ENCODE results near the gene MAPK8IP1. TPM values are rescaled to one million over a fixed set of nuclear protein-coding genes. Genes with fewer than 3 reads are reported as not detected.

The MAPK8IP1 gene
- polyA plus RNA-seq, 2 of the 4 experiments (the other 2 are of a cell fraction) = 2.6 to 5.8 TPM

DNA sequence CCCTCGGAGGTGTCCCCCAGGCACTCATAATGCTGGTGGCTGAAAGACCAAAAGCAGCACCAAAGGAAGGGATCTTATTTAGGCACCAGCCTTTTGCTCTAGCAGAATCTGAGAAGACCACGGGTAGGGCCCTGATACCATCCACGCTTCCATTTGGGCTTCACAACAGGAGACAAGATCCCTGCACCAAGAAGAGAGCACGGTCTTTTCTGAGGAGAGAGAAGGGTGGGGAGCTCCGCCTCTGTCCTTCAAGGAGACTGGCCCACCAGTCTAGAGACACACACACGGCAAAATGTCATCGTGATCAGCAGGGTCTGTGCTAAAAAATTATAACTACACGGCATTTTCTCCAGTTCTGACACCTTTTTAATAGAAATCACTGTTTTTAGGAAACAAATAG is 46.8 kb downstream of the MAPK8IP1 start:
- H3K4me2 ChIP-seq = no peak overlapping the region
- H3K4me3 ChIP-seq = no peak overlapping the region
- ChIA-PET CTCF (interaction anchor here (1.2 kb wide), 1 partner anchor 60 kb away, joined by 3 read pairs; no protein-coding TSS in a partner anchor), POLR2A (no interaction called here)
- ATAC-seq (no peak), DNase-seq (ENCODE audit: low read depth in 1 of 2, low spot score in 1 of 2) (no peak), FAIRE-seq (no peak)
- WGBS (ENCODE audit: missing lambda C conversion rate) = 91% methylated on average over 8 of the region's 8 CpGs
- no peak overlapping the region for H3K27ac ChIP-seq
- TF ChIP-seq HEYL (CRISPR knock-in tag; IDR thresholded peaks at IDR 0.05) = no peak
- no peak for TF ChIP-seq JUN (IDR thresholded peaks at IDR 0.05)
- no peak for TF ChIP-seq EP300 (IDR thresholded peaks at IDR 0.05)
- TF ChIP-seq ATOH8 (CRISPR knock-in tag; IDR thresholded peaks at IDR 0.05; ENCODE audit: low read depth) = no peak
- TF ChIP-seq, protein P1, sequence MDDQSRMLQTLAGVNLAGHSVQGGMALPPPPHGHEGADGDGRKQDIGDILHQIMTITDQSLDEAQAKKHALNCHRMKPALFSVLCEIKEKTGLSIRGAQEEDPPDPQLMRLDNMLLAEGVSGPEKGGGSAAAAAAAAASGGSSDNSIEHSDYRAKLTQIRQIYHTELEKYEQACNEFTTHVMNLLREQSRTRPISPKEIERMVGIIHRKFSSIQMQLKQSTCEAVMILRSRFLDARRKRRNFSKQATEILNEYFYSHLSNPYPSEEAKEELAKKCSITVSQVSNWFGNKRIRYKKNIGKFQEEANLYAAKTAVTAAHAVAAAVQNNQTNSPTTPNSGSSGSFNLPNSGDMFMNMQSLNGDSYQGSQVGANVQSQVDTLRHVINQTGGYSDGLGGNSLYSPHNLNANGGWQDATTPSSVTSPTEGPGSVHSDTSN (IDR thresholded peaks at IDR 0.05) = no peak
- no peak for TF ChIP-seq MAFK (IDR thresholded peaks at IDR 0.05; ENCODE audit: partially characterized antibody)
- TF ChIP-seq PHF8 (IDR thresholded peaks at IDR 0.05; ENCODE audit: borderline replicate concordance, low read depth) = no peak
- no peak for TF ChIP-seq POLR2A (IDR thresholded peaks at IDR 0.05; ENCODE audit: low read length)
- TF ChIP-seq ZFP36 (IDR thresholded peaks at IDR 0.05; ENCODE audit: borderline replicate concordance, partially characterized antibody) = no peak
- TF ChIP-seq RAD21 (conservative IDR thresholded peaks at IDR 0.05 in 1 of 2, IDR thresholded peaks at IDR 0.05 in 1 of 2) = no peak
- no peak for TF ChIP-seq CEBPB (IDR thresholded peaks at IDR 0.05)
- TF ChIP-seq, protein P2, sequence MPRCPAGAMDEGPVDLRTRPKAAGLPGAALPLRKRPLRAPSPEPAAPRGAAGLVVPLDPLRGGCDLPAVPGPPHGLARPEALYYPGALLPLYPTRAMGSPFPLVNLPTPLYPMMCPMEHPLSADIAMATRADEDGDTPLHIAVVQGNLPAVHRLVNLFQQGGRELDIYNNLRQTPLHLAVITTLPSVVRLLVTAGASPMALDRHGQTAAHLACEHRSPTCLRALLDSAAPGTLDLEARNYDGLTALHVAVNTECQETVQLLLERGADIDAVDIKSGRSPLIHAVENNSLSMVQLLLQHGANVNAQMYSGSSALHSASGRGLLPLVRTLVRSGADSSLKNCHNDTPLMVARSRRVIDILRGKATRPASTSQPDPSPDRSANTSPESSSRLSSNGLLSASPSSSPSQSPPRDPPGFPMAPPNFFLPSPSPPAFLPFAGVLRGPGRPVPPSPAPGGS (IDR thresholded peaks at IDR 0.05) = no peak
- TF ChIP-seq MYC (IDR thresholded peaks at IDR 0.05; ENCODE audit: borderline replicate concordance, low read length) = no peak
- no peak for TF ChIP-seq SREBF2 (IDR thresholded peaks at IDR 0.05)
- no peak for TF ChIP-seq POLR2AphosphoS2 (conservative IDR thresholded peaks at IDR 0.05; ENCODE audit: low read length)
- peaks cover 11% of the 10 kb centered on the region for H3K4me1 ChIP-seq
- no peaks in the 10 kb centered on the region for H3K9me3 ChIP-seq

DNA sequence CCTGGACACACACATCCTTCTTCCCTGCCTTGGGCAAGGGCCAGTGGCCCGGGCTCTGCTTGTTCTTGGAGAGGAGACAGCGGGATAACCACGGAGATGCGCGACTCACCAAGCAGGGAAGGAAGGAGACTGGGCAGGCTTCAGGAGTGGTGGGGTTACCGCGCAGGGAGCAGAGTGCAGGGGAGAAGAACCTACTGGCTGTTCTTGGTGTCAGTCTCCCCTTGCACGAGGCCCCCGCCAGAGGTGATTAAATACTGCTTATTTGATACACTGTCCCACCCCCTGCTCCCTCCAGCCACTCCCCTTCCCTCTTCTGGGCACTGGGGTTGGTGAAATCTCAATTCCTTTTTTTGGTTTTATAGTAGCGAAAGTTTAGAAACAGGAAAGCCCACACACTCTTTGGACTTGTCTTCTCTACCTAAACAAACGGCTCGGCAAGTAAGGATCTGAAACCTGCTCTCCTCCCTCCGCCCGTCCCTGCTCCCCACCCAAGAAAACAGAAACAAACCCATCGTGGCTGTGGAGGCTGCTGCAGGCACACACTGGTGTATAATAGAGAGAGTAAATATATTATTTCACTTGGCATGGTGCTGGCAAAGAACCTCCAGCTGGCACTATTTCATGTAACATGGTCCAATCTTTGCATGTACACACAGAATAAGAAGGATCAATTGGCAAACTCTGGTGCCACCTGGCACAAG is 47.8 kb downstream of the MAPK8IP1 start:
- POLR2A ChIA-PET = no interaction called here
- Histone ChIP-seq H3K4me1 (peaks cover 11% of the 10 kb centered on the region), H3K4me3 (no peak overlapping the region), H3K9me3 (no peaks in the 10 kb centered on the region), H3K4me2 (no peak overlapping the region), H3K27ac (no peak overlapping the region)
- FAIRE-seq (no peak), DNase-seq (ENCODE audit: low read depth in 1 of 2, low spot score in 1 of 2) (no peak), ATAC-seq (no peak)
- 85% methylated on average over 15 of the region's 15 CpGs for WGBS (ENCODE audit: missing lambda C conversion rate)
- CTCF ChIA-PET = interaction anchor here (1.2 kb wide), 1 partner anchor 61 kb away, joined by 3 read pairs; no protein-coding TSS in a partner anchor
- no peak for TF ChIP-seq CHD4 (IDR thresholded peaks at IDR 0.05; ENCODE audit: borderline replicate concordance)
- TF ChIP-seq, protein P3, sequence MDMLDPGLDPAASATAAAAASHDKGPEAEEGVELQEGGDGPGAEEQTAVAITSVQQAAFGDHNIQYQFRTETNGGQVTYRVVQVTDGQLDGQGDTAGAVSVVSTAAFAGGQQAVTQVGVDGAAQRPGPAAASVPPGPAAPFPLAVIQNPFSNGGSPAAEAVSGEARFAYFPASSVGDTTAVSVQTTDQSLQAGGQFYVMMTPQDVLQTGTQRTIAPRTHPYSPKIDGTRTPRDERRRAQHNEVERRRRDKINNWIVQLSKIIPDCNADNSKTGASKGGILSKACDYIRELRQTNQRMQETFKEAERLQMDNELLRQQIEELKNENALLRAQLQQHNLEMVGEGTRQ (IDR thresholded peaks at IDR 0.05) = no peak
- TF ChIP-seq TP53 (CRISPR knock-in tag; IDR thresholded peaks at IDR 0.05) = no peak
- no peak for TF ChIP-seq ZNF302 (CRISPR knock-in tag; IDR thresholded peaks at IDR 0.05)
- TF ChIP-seq HOXB5 (CRISPR knock-in tag; IDR thresholded peaks at IDR 0.05) = no peak
- no peak for TF ChIP-seq GATA3 (IDR thresholded peaks at IDR 0.05; ENCODE audit: borderline replicate concordance)
- TF ChIP-seq MYC (IDR thresholded peaks at IDR 0.05; ENCODE audit: borderline replicate concordance, low read length) = no peak
- TF ChIP-seq POLR2AphosphoS2 (conservative IDR thresholded peaks at IDR 0.05; ENCODE audit: low read length) = no peak
- no peak for TF ChIP-seq FOXS1 (CRISPR knock-in tag; IDR thresholded peaks at IDR 0.05)
- no peak for TF ChIP-seq FOSB (CRISPR knock-in tag; IDR thresholded peaks at IDR 0.05)
- no peak for TF ChIP-seq CHD2 (IDR thresholded peaks at IDR 0.05; ENCODE audit: low read length, partially characterized antibody)
- TF ChIP-seq SREBF2 (IDR thresholded peaks at IDR 0.05) = no peak
- TF ChIP-seq, protein P2 (IDR thresholded peaks at IDR 0.05) = no peak
- TF ChIP-seq, protein P4, sequence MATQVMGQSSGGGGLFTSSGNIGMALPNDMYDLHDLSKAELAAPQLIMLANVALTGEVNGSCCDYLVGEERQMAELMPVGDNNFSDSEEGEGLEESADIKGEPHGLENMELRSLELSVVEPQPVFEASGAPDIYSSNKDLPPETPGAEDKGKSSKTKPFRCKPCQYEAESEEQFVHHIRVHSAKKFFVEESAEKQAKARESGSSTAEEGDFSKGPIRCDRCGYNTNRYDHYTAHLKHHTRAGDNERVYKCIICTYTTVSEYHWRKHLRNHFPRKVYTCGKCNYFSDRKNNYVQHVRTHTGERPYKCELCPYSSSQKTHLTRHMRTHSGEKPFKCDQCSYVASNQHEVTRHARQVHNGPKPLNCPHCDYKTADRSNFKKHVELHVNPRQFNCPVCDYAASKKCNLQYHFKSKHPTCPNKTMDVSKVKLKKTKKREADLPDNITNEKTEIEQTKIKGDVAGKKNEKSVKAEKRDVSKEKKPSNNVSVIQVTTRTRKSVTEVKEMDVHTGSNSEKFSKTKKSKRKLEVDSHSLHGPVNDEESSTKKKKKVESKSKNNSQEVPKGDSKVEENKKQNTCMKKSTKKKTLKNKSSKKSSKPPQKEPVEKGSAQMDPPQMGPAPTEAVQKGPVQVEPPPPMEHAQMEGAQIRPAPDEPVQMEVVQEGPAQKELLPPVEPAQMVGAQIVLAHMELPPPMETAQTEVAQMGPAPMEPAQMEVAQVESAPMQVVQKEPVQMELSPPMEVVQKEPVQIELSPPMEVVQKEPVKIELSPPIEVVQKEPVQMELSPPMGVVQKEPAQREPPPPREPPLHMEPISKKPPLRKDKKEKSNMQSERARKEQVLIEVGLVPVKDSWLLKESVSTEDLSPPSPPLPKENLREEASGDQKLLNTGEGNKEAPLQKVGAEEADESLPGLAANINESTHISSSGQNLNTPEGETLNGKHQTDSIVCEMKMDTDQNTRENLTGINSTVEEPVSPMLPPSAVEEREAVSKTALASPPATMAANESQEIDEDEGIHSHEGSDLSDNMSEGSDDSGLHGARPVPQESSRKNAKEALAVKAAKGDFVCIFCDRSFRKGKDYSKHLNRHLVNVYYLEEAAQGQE (IDR thresholded peaks at IDR 0.05) = no peak

Data from A549 (cell line).